Islet precursor cell (in vitro differentiated cells): ENCODE measurements around the gene STIP1.

Source experiments
- DNase-seq: peaks from one replicate; pipeline ENCODE4 v3.0.0-alpha.2; 2018

The STIP1 gene

DNA sequence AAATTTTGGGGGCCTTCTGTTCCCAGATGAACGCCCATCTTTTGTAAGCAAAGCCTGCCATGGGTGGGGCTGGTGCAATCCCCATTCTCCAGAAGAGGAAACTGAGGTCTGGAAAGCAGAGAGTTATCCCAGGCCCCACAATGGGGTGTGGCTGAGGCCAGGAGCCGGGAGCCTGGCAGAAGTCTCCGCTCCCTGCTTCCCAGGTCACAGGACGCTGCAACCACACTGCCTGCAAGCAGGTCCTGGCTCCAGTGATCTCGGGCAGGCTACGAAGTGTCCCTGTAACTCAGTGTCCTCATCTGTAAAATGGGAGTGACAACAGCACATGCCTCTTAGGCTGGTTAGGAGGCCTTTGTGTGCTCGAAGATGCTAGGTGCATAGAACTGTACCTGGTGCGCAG is 67.1 kb downstream of the STIP1 start:
- no peak for DNase-seq

- DNase-seq = no peak
Measured at GRCh38 chr11:64253481-64253880, 67.5 kb downstream of the STIP1 start.
